HepG2 (cell line): ENCODE measurements around the gene HSF2BP. TPM values are rescaled to one million over a fixed set of nuclear protein-coding genes. Genes with fewer than 3 reads are reported as not detected.

ENCODE experiments used
- ARID2 ChIP-seq: sonication (generic); formaldehyde crosslinking; IDR thresholded peaks from 2 replicates; pipeline ENCODE4 v1.8.1; 2022; ENCODE audit warnings: mild to moderate bottlenecking, missing genetic modification reagents, borderline replicate concordance
- ARNTL ChIP-seq: sonication (generic); formaldehyde crosslinking; IDR thresholded peaks from 2 replicates; pipeline ENCODE4 v1.4.0; 2020; ENCODE audit warnings: mild to moderate bottlenecking, missing genetic modification reagents
- ETV5 ChIP-seq: IDR thresholded peaks from 2 replicates; pipeline ENCODE4 v1.6.1; 2018; ENCODE audit warnings: missing biosample characterization, missing genetic modification reagents, inconsistent platforms, borderline replicate concordance
- GLI4 ChIP-seq: sonication (generic); formaldehyde crosslinking; IDR thresholded peaks from 2 replicates; pipeline ENCODE4 v1.5.1; 2020; ENCODE audit warnings: missing genetic modification reagents, mild to moderate bottlenecking, moderate library complexity, borderline replicate concordance
- KMT2B ChIP-seq: IDR thresholded peaks from 2 replicates; pipeline ENCODE4 v1.6.1; 2016; ENCODE audit warnings: missing genetic modification reagents, missing compliant biosample characterization
- NCOA1 ChIP-seq: sonication (generic); formaldehyde crosslinking; IDR thresholded peaks from 2 replicates; pipeline ENCODE4 v1.9.0; 2021; ENCODE audit warnings: missing genetic modification reagents
- PCBP2 ChIP-seq: fragments of 200-400 bp; formaldehyde crosslinking; optimal IDR thresholded peaks from 2 replicates; pipeline ENCODE3; 2018; ENCODE audit warnings: low read length, low read depth; ENCODE audit not compliant: poor library complexity, severe bottlenecking
- PLRG1 ChIP-seq: fragments of 450-650 bp; conservative IDR thresholded peaks from 2 replicates; pipeline ENCODE4 v1.6.1; 2016
- RBM22 ChIP-seq: fragments of 200-400 bp; formaldehyde crosslinking; optimal IDR thresholded peaks from 2 replicates; pipeline ENCODE3; 2017; ENCODE audit warnings: mild to moderate bottlenecking, low read length, moderate library complexity
- REPIN1 ChIP-seq: sonication (generic); formaldehyde crosslinking; IDR thresholded peaks from 2 replicates; pipeline ENCODE4 v1.8.0; 2022; ENCODE audit warnings: missing genetic modification reagents, low read depth, mild to moderate bottlenecking, borderline replicate concordance
- SAP130 ChIP-seq: IDR thresholded peaks from 2 replicates; pipeline ENCODE4 v1.6.1; 2016; ENCODE audit warnings: low read depth
- SATB2 ChIP-seq: sonication (generic); formaldehyde crosslinking; IDR thresholded peaks from 2 replicates; pipeline ENCODE4 v1.5.0; 2020; ENCODE audit warnings: missing genetic modification reagents
- SMAD9 ChIP-seq: sonication (generic); formaldehyde crosslinking; IDR thresholded peaks from 2 replicates; pipeline ENCODE4 v1.5.1; 2020; ENCODE audit warnings: mild to moderate bottlenecking, missing genetic modification reagents
- ZMYM2 ChIP-seq: sonication (generic); formaldehyde crosslinking; IDR thresholded peaks from 2 replicates; pipeline ENCODE4 v1.8.0; 2022; ENCODE audit warnings: mild to moderate bottlenecking, missing genetic modification reagents
- ZNF17 ChIP-seq: sonication (generic); formaldehyde crosslinking; IDR thresholded peaks from 2 replicates; pipeline ENCODE4 v1.5.0; 2020; ENCODE audit warnings: mild to moderate bottlenecking, missing genetic modification reagents
- ZNF20 ChIP-seq: sonication (generic); formaldehyde crosslinking; IDR thresholded peaks from 2 replicates; pipeline ENCODE4 v1.4.0; 2020; ENCODE audit warnings: mild to moderate bottlenecking, moderate library complexity, missing genetic modification reagents
- ZNF256 ChIP-seq: sonication (generic); formaldehyde crosslinking; conservative IDR thresholded peaks from 2 replicates; pipeline ENCODE4 v1.4.0; 2020; ENCODE audit warnings: missing genetic modification reagents
- ZNF326 ChIP-seq: sonication (generic); formaldehyde crosslinking; IDR thresholded peaks from 2 replicates; pipeline ENCODE4 v1.4.0; 2020; ENCODE audit warnings: missing genetic modification reagents, borderline replicate concordance
- ZNF441 ChIP-seq: sonication (generic); formaldehyde crosslinking; IDR thresholded peaks from 2 replicates; pipeline ENCODE4 v1.7.0; 2021; ENCODE audit warnings: missing genetic modification reagents, borderline replicate concordance
- ZNF746 ChIP-seq: sonication (generic); formaldehyde crosslinking; IDR thresholded peaks from 2 replicates; pipeline ENCODE4 v1.8.0; 2022; ENCODE audit warnings: mild to moderate bottlenecking, missing genetic modification reagents
- ZNF816 ChIP-seq: sonication (generic); formaldehyde crosslinking; IDR thresholded peaks from 2 replicates; pipeline ENCODE4 v1.8.0; 2022; ENCODE audit warnings: missing genetic modification reagents, mild to moderate bottlenecking, borderline replicate concordance
- ZSCAN25 ChIP-seq: sonication (generic); formaldehyde crosslinking; IDR thresholded peaks from 2 replicates; pipeline ENCODE4 v1.8.0; 2022; ENCODE audit warnings: mild to moderate bottlenecking, missing genetic modification reagents
- polyA plus RNA-seq, 8 experiments: library from polyadenylated mRNA; depleted of rRNA in 3 of 8; stranded (reverse) in 7 of 8; unstranded in 1 of 8; fragments of >200 nt; fragmentation: Illumina TruSeq in 4 of 8; extraction: Trizol in 4 of 8; gene quantifications; 2 replicates each; pipeline versions ENCODE4 v1.2.1 to v1.2.3, GENCODE V29; 2011 to 2016; ENCODE audit warnings: low read depth in 4 of 8, missing spikeins in 1 of 8, mixed read lengths in 1 of 8; ENCODE audit not compliant: insufficient read depth in 1 of 8
- total RNA-seq, 5 experiments: library from RNA; depleted of rRNA; stranded (reverse); fragments of >200 nt; fragmentation: Illumina TruSeq; extraction: Trizol; gene quantifications; 2 replicates each; pipeline ENCODE4 v1.2.3, GENCODE V29; 2016; ENCODE audit warnings: low read depth in 1 of 5
- TF ChIP-seq, protein P1 (sequence below): sonication (generic); formaldehyde crosslinking; IDR thresholded peaks from 2 replicates; pipeline ENCODE4 v1.5.1; 2020; ENCODE audit warnings: mild to moderate bottlenecking, missing genetic modification reagents

Gene HSF2BP
- total and polyA plus RNA-seq, 2 of the 13 experiments (the other 11 are each of a cell fraction or from before 2014, with no cell fraction given) = 0.67 to 2.2 TPM

DNA sequence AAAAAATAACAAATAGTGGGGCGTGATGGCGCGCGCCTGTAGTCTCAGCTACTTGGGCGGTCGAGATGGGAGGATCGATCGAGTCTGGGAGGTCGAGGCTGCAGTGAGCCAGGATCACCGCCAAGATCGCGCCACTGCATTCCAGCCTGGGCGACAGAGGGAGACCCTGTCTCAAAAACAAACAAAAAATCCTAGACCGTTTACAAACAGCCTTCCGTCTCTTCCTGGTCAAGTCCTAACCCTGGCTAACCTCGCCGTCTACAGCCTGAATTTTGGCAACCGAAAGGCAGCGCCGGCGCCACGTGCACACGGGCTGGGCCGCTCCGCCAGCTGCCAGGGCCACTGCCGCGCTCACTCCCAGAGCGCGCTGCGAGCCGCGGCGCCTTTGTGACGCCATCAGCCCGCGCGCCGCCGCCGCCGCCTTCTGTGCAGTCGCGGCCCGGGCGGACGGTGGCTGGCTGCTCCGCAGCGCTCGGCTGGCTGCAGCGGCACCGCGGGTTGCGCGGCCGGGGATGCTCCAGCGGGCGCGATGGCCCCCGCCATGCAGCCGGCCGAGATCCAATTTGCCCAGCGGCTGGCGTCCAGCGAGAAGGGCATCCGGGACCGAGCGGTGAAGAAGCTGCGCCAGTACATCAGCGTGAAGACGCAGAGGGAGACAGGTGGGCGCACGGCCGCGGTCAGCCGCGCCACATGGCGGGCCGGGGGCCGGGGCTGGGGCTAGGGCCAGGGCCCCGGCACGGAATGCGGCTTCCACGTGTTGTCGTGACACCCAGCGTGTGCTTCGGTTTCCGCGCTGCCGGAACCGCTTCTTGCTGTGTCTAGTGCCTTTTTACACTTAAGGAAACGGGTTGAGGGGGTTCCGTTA is at the start of gene HSF2BP, which contains the start of gene RRP1B (continued):
- no peak for TF ChIP-seq RBM22
- TF ChIP-seq REPIN1 (CRISPR knock-in tag) = peak; percentile 78
- no peak; the same call in 1 of the 2 replicates for TF ChIP-seq ARNTL (CRISPR knock-in tag)
- peak; percentile 82 for TF ChIP-seq KMT2B
- TF ChIP-seq ZNF816 (CRISPR knock-in tag) = peak; percentile 80; the same call in 1 of the 2 replicates
- peak; percentile 93 for TF ChIP-seq SAP130 (CRISPR knock-in tag)
- TF ChIP-seq PCBP2 = no peak
- no peak for TF ChIP-seq PLRG1
- TF ChIP-seq ZNF746 (CRISPR knock-in tag) = peak; percentile 77; the same call in 1 of the 2 replicates
- no peak for TF ChIP-seq NCOA1 (CRISPR knock-in tag)
- TF ChIP-seq ZNF441 (CRISPR knock-in tag) = peak; percentile 77; the same call in 1 of the 2 replicates
- TF ChIP-seq, protein P1, sequence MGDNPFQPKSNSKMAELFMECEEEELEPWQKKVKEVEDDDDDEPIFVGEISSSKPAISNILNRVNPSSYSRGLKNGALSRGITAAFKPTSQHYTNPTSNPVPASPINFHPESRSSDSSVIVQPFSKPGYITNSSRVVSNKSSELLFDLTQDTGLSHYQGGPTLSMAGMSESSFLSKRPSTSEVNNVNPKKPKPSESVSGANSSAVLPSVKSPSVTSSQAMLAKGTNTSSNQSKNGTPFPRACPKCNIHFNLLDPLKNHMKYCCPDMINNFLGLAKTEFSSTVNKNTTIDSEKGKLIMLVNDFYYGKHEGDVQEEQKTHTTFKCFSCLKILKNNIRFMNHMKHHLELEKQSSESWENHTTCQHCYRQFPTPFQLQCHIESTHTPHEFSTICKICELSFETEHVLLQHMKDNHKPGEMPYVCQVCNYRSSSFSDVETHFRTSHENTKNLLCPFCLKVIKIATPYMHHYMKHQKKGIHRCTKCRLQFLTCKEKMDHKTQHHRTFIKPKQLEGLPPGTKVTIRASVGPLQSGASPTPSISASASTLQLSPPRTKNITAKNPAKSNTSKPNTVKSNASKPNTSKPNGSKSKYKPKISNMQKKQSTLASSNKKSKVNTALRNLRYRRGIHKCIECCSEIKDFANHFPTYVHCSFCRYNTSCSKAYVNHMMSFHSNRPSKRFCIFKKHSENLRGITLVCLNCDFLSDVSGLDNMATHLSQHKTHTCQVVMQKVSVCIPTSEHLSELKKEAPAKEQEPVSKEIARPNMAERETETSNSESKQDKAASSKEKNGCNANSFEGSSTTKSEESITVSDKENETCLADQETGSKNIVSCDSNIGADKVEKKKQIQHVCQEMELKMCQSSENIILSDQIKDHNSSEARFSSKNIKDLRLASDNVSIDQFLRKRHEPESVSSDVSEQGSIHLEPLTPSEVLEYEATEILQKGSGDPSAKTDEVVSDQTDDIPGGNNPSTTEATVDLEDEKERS (CRISPR knock-in tag) = peak; percentile 57; the same call in 1 of the 2 replicates
- peak; percentile 98 for TF ChIP-seq SATB2 (CRISPR knock-in tag)
- no peak for TF ChIP-seq ZNF17 (CRISPR knock-in tag)
- TF ChIP-seq ARID2 (CRISPR knock-in tag) = no peak
- TF ChIP-seq ZNF326 (CRISPR knock-in tag) = no peak
- no peak for TF ChIP-seq GLI4
- TF ChIP-seq ETV5 (CRISPR knock-in tag) = no peak; the same call in 1 of the 2 replicates
- no peak for TF ChIP-seq ZMYM2
- peak; percentile 82; the same call in 1 of the 2 replicates for TF ChIP-seq ZSCAN25 (CRISPR knock-in tag)
- TF ChIP-seq ZNF256 (CRISPR knock-in tag) = peak; percentile 98; the same call in 1 of the 2 replicates
- 0 out of 2 replicates have a peak, but pooled peaks have one; percentile 65 for TF ChIP-seq ZNF20 (CRISPR knock-in tag)
- peak; percentile 48; the same call in 1 of the 2 replicates for TF ChIP-seq SMAD9 (CRISPR knock-in tag)
